Fibroblast of lung (primary cell): ENCODE results near the gene CDYL2. TPM values are rescaled to one million over a fixed set of nuclear protein-coding genes. Genes with fewer than 3 reads are reported as not detected.

Experiments
- DNase-seq, 2 donors: peaks; one replicate each; pipeline versions ENCODE4 v3.0.0 to v3.0.0-alpha.2; 2010; ENCODE audit warnings: low read depth in 2 of 2
- H2AFZ ChIP-seq: 2 replicates; pipeline ENCODE4 v1.5.1; 2012; ENCODE audit warnings: low read length, control low read depth, inconsistent platforms
- H3K27ac ChIP-seq: 2 replicates; pipeline ENCODE4 v1.5.1; 2011; ENCODE audit warnings: low read length, control low read depth; ENCODE audit not compliant: insufficient read depth
- H3K27me3 ChIP-seq: 2 replicates; pipeline ENCODE4 v1.5.1; 2011; ENCODE audit warnings: mild to moderate bottlenecking, low read length; ENCODE audit not compliant: control insufficient read depth, insufficient read depth
- H3K36me3 ChIP-seq: 2 replicates; pipeline ENCODE4 v1.5.1; 2011; ENCODE audit warnings: low read length; ENCODE audit not compliant: control insufficient read depth, insufficient read depth
- H3K4me1 ChIP-seq: 2 replicates; pipeline ENCODE4 v1.5.1; 2011; ENCODE audit warnings: low read length; ENCODE audit not compliant: control insufficient read depth, insufficient read depth; ENCODE audit errors: extremely low read depth
- H3K4me2 ChIP-seq: 2 replicates; pipeline ENCODE4 v1.5.1; 2011; ENCODE audit warnings: low read length, control low read depth; ENCODE audit not compliant: insufficient read depth; ENCODE audit errors: extremely low read depth
- H3K4me3 ChIP-seq, 4 experiments: fragments of 200-600 bp in 1 of 4; sonication (generic) in 1 of 4; replicated peaks in 1 of 4; 2 replicates each; pipeline ENCODE4 v1.5.1; 2011 to 2016; ENCODE audit warnings: low read length in 4 of 4, low read depth in 3 of 4, mild to moderate bottlenecking in 3 of 4, control low read depth in 2 of 4, inconsistent platforms in 1 of 4, mixed read lengths in 1 of 4; ENCODE audit not compliant: insufficient read depth in 1 of 4; ENCODE audit errors: control extremely low read depth in 1 of 4
- H3K79me2 ChIP-seq: 2 replicates; pipeline ENCODE4 v1.5.1; 2012; ENCODE audit warnings: mild to moderate bottlenecking, low read length, inconsistent platforms; ENCODE audit not compliant: control insufficient read depth, insufficient read depth
- H3K9ac ChIP-seq: 2 replicates; pipeline ENCODE4 v1.5.1; 2011; ENCODE audit warnings: mild to moderate bottlenecking, low read length, control low read depth; ENCODE audit not compliant: insufficient read depth
- H3K9me3 ChIP-seq: 2 replicates; pipeline ENCODE4 v1.5.1; 2012; ENCODE audit warnings: low read depth, low read length; ENCODE audit not compliant: control insufficient read depth, insufficient read depth
- H4K20me1 ChIP-seq: 2 replicates; pipeline ENCODE4 v1.5.1; 2011; ENCODE audit warnings: low read length; ENCODE audit not compliant: control insufficient read depth, insufficient read depth; ENCODE audit errors: extremely low read depth
- EZH2 ChIP-seq: IDR thresholded peaks from 2 replicates; pipeline ENCODE4 v1.5.1; 2012; ENCODE audit warnings: low read length, control low read depth, mild to moderate bottlenecking; ENCODE audit errors: missing control alignments
- polyA plus RNA-seq, 2 donors: library from polyadenylated mRNA; depleted of rRNA in 1 of 2; stranded (reverse) in 1 of 2; unstranded in 1 of 2; fragments of >200 nt; gene quantifications; 2 replicates each; pipeline ENCODE4 v1.2.1, GENCODE V29; 2011 to 2012; ENCODE audit warnings: missing spikeins in 1 of 2
- total RNA-seq: library from RNA; depleted of rRNA; stranded (reverse); fragments of >200 nt; gene quantifications from 2 replicates; pipeline ENCODE4 v1.2.1, GENCODE V29; 2014
- TF ChIP-seq, protein P1 (sequence below), 2 donors: IDR thresholded peaks in 1 of 2; conservative IDR thresholded peaks in 1 of 2; 1 replicate in 1 of 2; 2 replicates in 1 of 2; pipeline ENCODE4 v1.5.1; 2011 to 2012; ENCODE audit warnings: low read length in 2 of 2, control low read depth in 1 of 2, inconsistent platforms in 1 of 2, low read depth in 1 of 2, mild to moderate bottlenecking in 1 of 2

The CDYL2 gene
- total and polyA plus RNA-seq, 2 donors (not counting 1 experiment from before 2014, with no cell fraction given): 1.1 to 3.5 TPM

DNA sequence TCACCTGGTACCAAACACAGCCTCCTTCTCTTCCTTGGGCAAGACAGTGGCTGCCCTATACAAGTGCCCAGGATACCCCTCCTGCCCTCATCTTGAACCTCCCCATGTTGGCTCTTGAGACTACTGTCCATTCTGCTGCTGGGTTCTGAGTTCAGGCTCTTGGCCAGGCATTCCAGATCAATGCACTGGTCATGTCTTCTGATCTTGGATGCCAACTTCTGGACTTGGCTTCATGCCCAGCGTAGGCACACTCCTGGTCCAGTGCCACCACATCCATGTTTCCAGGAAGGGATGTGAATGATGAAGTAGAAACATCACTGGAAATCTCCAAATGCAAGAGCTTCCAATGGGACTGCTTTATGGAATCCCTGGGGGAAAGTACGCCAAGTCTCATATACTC lies 212.1 kb downstream of the CDYL2 start:
- no peak overlapping the region for H3K4me2 ChIP-seq

DNA sequence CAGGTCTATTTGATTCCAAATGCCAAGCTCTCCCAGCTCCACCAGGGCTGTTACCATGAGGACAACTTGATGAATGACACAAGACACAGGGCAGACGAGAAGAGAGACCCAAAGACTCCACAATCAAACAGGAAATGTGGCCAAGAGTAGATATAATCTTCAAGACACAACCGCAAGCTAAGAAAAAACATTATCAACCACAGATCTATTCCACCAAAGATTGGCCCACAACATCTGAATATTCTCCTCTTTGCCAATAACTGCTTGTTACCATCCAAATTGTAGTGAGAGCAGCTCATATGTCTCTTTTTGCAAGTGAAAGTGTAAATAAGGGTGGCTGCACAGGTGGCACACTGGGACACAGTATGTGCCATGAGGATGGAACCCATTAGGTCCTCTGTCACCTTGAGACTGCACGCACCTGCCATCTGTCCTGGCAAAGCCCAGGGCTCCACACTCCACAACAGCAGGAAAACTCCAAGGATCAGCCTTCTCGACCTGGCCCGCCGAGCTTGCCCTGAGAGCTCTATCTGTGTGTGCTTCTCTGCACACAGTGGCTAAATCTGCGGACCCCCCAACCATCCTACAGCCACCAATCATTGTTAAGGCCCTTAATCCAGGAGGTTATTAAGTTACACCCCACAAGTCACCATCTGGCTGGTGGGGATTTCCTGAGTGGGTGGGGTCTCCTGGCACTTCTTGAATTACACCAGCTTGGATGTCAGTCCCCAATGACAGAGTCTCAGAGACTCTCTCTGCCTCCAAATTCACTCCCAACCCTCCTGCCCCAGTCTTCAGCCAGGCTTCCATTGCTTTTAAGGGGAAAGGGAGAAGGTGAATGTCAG lies 213.1 kb downstream of the CDYL2 start:
- H3K4me3 ChIP-seq: no peak overlapping the region
- H3K4me1 ChIP-seq: no peaks in the 10 kb centered on the region
- no peaks in the 10 kb centered on the region for H3K9me3 ChIP-seq
- no peak overlapping the region for H3K4me2 ChIP-seq
- no peaks in the 10 kb centered on the region for H3K79me2 ChIP-seq
- H3K36me3 ChIP-seq: no peaks in the 10 kb centered on the region
- no peak for TF ChIP-seq EZH2
- TF ChIP-seq, protein P1, sequence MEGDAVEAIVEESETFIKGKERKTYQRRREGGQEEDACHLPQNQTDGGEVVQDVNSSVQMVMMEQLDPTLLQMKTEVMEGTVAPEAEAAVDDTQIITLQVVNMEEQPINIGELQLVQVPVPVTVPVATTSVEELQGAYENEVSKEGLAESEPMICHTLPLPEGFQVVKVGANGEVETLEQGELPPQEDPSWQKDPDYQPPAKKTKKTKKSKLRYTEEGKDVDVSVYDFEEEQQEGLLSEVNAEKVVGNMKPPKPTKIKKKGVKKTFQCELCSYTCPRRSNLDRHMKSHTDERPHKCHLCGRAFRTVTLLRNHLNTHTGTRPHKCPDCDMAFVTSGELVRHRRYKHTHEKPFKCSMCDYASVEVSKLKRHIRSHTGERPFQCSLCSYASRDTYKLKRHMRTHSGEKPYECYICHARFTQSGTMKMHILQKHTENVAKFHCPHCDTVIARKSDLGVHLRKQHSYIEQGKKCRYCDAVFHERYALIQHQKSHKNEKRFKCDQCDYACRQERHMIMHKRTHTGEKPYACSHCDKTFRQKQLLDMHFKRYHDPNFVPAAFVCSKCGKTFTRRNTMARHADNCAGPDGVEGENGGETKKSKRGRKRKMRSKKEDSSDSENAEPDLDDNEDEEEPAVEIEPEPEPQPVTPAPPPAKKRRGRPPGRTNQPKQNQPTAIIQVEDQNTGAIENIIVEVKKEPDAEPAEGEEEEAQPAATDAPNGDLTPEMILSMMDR (conservative IDR thresholded peaks at IDR 0.05 in 1 of 2, IDR thresholded peaks at IDR 0.05 in 1 of 2; ENCODE audit: low read depth in 1 of 2, low read length in 2 of 2): no peak
- H4K20me1 ChIP-seq: no peaks in the 10 kb centered on the region
- H2AFZ ChIP-seq: no peak overlapping the region
- no peak overlapping the region for H3K27ac ChIP-seq
- no peaks in the 10 kb centered on the region for H3K27me3 ChIP-seq
- no peak for DNase-seq
- H3K9ac ChIP-seq: no peak overlapping the region

More for the DNA sequence above, 212.1 kb downstream of the CDYL2 start:
- H3K4me3 ChIP-seq: no peak overlapping the region
- DNase-seq: no peak
- no peaks in the 10 kb centered on the region for H3K36me3 ChIP-seq
- no peaks in the 10 kb centered on the region for H3K79me2 ChIP-seq
- H3K4me1 ChIP-seq: no peaks in the 10 kb centered on the region
- no peak overlapping the region for H3K9ac ChIP-seq
- TF ChIP-seq EZH2: no peak
- TF ChIP-seq, protein P1 (conservative IDR thresholded peaks at IDR 0.05 in 1 of 2, IDR thresholded peaks at IDR 0.05 in 1 of 2; ENCODE audit: low read depth in 1 of 2, low read length in 2 of 2): no peak
- H3K27ac ChIP-seq: no peak overlapping the region
- H2AFZ ChIP-seq: no peak overlapping the region
- no peaks in the 10 kb centered on the region for H4K20me1 ChIP-seq
- no peaks in the 10 kb centered on the region for H3K9me3 ChIP-seq
- H3K27me3 ChIP-seq: no peaks in the 10 kb centered on the region

DNA sequence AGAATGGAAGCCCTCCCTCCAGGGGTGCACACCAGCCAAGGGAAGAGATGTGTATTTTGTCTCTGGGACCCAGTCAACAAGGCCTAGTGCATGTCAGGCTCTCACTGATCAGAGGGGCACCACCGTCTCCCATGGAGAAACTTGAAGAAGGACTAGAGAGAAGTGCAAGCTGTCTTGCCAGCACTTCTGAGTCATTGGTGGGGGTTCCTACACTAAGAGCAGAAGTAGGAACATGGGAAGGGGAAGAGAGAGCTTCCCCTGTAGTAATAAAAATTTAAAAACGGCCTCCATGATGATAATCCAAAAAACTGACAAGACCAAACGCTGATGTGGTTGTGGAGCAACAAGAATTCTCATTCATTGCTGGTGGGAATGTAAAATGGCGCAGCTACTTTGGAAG lies 217.3 kb downstream of the CDYL2 start:
- Histone ChIP-seq H3K9me3 (no peaks in the 10 kb centered on the region), H2AFZ (no peak overlapping the region), H3K79me2 (no peaks in the 10 kb centered on the region), H3K4me3 (no peak overlapping the region), H3K9ac (no peak overlapping the region), H4K20me1 (no peaks in the 10 kb centered on the region), H3K27me3 (no peaks in the 10 kb centered on the region), H3K36me3 (no peaks in the 10 kb centered on the region), H3K4me1 (no peaks in the 10 kb centered on the region), H3K27ac (no peak overlapping the region), H3K4me2 (no peak overlapping the region)
- no peak for DNase-seq
- TF ChIP-seq EZH2: no peak
- TF ChIP-seq, protein P1 (conservative IDR thresholded peaks at IDR 0.05 in 1 of 2, IDR thresholded peaks at IDR 0.05 in 1 of 2; ENCODE audit: low read depth in 1 of 2, low read length in 2 of 2): no peak
